Neuronal stem cell (in vitro differentiated cells): ENCODE results near the gene SELENOW.
"Not testable (repeated sequence)": the region's sequence is repeated elsewhere in the genome, so short reads cannot be mapped to it uniquely, and the experiment has no call there.

Source experiments
- DNase-seq: peaks from one replicate; pipeline ENCODE4 v3.0.0-alpha.2; 2013; ENCODE audit warnings: low spot score
- H2AFZ ChIP-seq: one replicate; pipeline ENCODE4 v1.6.1; 2013; ENCODE audit warnings: mild to moderate bottlenecking, low read length, inconsistent platforms
- H2AK5ac ChIP-seq: 2 replicates; pipeline ENCODE4 v1.6.1; 2013; ENCODE audit warnings: low read depth, mild to moderate bottlenecking, inconsistent platforms, low read length, moderate library complexity, mixed read lengths
- H2BK120ac ChIP-seq: 2 replicates; pipeline ENCODE4 v1.6.1; 2013; ENCODE audit warnings: low read depth, mild to moderate bottlenecking, inconsistent platforms, low read length, moderate library complexity, mixed read lengths
- H2BK12ac ChIP-seq: one replicate; pipeline ENCODE4 v1.6.1; 2013; ENCODE audit warnings: low read length, inconsistent platforms
- H2BK15ac ChIP-seq: 2 replicates; pipeline ENCODE4 v1.6.1; 2013; ENCODE audit warnings: mild to moderate bottlenecking, low read length, inconsistent platforms, mixed read lengths
- H2BK5ac ChIP-seq: one replicate; pipeline ENCODE4 v1.6.1; 2013; ENCODE audit warnings: inconsistent platforms, mild to moderate bottlenecking, low read length, moderate library complexity
- H3K14ac ChIP-seq: one replicate; pipeline ENCODE4 v1.6.1; 2013; ENCODE audit warnings: low read length, inconsistent platforms
- H3K18ac ChIP-seq: 2 replicates; pipeline ENCODE4 v1.6.1; 2013; ENCODE audit warnings: low read length, inconsistent platforms
- H3K23ac ChIP-seq: 2 replicates; pipeline ENCODE4 v1.6.1; 2013; ENCODE audit warnings: low read depth, mild to moderate bottlenecking, mixed read lengths, low read length, inconsistent platforms; ENCODE audit not compliant: poor library complexity
- H3K27ac ChIP-seq: replicated peaks from 3 replicates; pipeline ENCODE4 v1.5.1; 2013; ENCODE audit warnings: low read length, inconsistent platforms
- H3K27me3 ChIP-seq, 3 experiments: 2 replicates each; pipeline ENCODE4 v1.6.1; 2013; ENCODE audit warnings: low read length in 3 of 3, mild to moderate bottlenecking in 2 of 3, inconsistent platforms in 1 of 3, low read depth in 1 of 3, mixed read lengths in 1 of 3, moderate library complexity in 1 of 3; ENCODE audit not compliant: control insufficient read depth in 3 of 3, insufficient read depth in 3 of 3
- H3K36me3 ChIP-seq, 2 donors: replicated peaks in 1 of 2; 2 replicates each; pipeline ENCODE4 v1.6.1; 2013; ENCODE audit warnings: low read length in 2 of 2; ENCODE audit not compliant: control insufficient read depth in 2 of 2, insufficient read depth in 2 of 2
- H3K4ac ChIP-seq: 2 replicates; pipeline ENCODE4 v1.6.1; 2013; ENCODE audit warnings: inconsistent platforms, mild to moderate bottlenecking, low read length, moderate library complexity
- H3K4me1 ChIP-seq, 2 donors: 1 replicate in 1 of 2; 2 replicates in 1 of 2; pipeline ENCODE4 v1.6.1; 2013; ENCODE audit warnings: low read length in 2 of 2, low read depth in 1 of 2; ENCODE audit not compliant: control insufficient read depth in 2 of 2, insufficient read depth in 1 of 2
- H3K4me2 ChIP-seq: one replicate; pipeline ENCODE4 v1.6.1; 2013; ENCODE audit warnings: mild to moderate bottlenecking, low read length, inconsistent platforms; ENCODE audit not compliant: insufficient read depth, poor library complexity, severe bottlenecking
- H3K4me3 ChIP-seq, 2 donors: 2 replicates each; pipeline ENCODE4 v1.5.1; 2013; ENCODE audit warnings: low read length in 2 of 2, mild to moderate bottlenecking in 2 of 2, inconsistent platforms in 1 of 2, moderate library complexity in 1 of 2
- H3K79me1 ChIP-seq: one replicate; pipeline ENCODE4 v1.6.1; 2013; ENCODE audit warnings: low read depth, mild to moderate bottlenecking, inconsistent platforms, low read length, moderate library complexity
- H3K9ac ChIP-seq: one replicate; pipeline ENCODE4 v1.6.1; 2013; ENCODE audit warnings: mild to moderate bottlenecking, low read depth, low read length, inconsistent platforms; ENCODE audit not compliant: poor library complexity
- H3K9me3 ChIP-seq, 2 donors: replicated peaks in 1 of 2; 2 replicates each; pipeline versions ENCODE3 to v1.6.1; 2013; ENCODE audit warnings: low read length in 2 of 2, mild to moderate bottlenecking in 2 of 2, inconsistent platforms in 1 of 2, low read depth in 1 of 2, mixed read lengths in 1 of 2, moderate library complexity in 1 of 2; ENCODE audit not compliant: control insufficient read depth in 2 of 2, insufficient read depth in 1 of 2
- H4K8ac ChIP-seq: one replicate; pipeline ENCODE4 v1.6.1; 2013; ENCODE audit warnings: low read depth, mild to moderate bottlenecking, inconsistent platforms, low read length, moderate library complexity
- H4K91ac ChIP-seq: one replicate; pipeline ENCODE4 v1.6.1; 2013; ENCODE audit warnings: low read length, low read depth, mild to moderate bottlenecking, inconsistent platforms; ENCODE audit not compliant: poor library complexity
- WGBS, 2 donors: extraction: QIAGEN DNeasy Blood & Tissue Kit; methylation state at CpG; one replicate each; pipeline ENCODE4 v1.1.7; 2013; ENCODE audit warnings: missing lambda C conversion rate in 2 of 2, mixed read lengths in 1 of 2; ENCODE audit not compliant: insufficient read length in 2 of 2, insufficient replicate concordance in 1 of 2; ENCODE audit errors: extremely low coverage in 2 of 2; 5-methylcytosine and 5-hydroxymethylcytosine counted together

SELENOW gene

GRCh38 chr19:47798904-47799266 lies 20.4 kb downstream of the SELENOW start:
- Histone ChIP-seq H3K36me3 (no peaks in the 10 kb centered on the region), H2BK15ac (no peak overlapping the region), H3K4me1 (no peaks in the 10 kb centered on the region), H3K4me2 (no peak overlapping the region), H3K9ac (no peak overlapping the region), H2AK5ac (no peak overlapping the region), H2BK12ac (no peak overlapping the region), H3K14ac (no peak overlapping the region), H3K27me3 (peaks cover 0 to 2% (median 0%) of the 10 kb centered on the region in 3 experiments), H3K9me3 (no peaks in the 10 kb centered on the region), H2BK120ac (no peak overlapping the region), H4K8ac (no peak overlapping the region), H3K4me3 (no peak overlapping the region), H2BK5ac (no peak overlapping the region), H3K27ac (no peak overlapping the region), H3K4ac (no peak overlapping the region), H3K23ac (no peak overlapping the region), H3K79me1 (no peaks in the 10 kb centered on the region), H3K18ac (no peak overlapping the region), H4K91ac (no peak overlapping the region), H2AFZ (no peak overlapping the region)
- DNase-seq, result no peak
- WGBS, 2 donors, result no CpG with 5 or more reads among the region's 4 CpGs

- no peak overlapping the region for H2AFZ ChIP-seq
- no peak overlapping the region for H4K8ac ChIP-seq
- H2BK15ac ChIP-seq, result no peak overlapping the region
- no peak overlapping the region for H3K27ac ChIP-seq
- H2BK120ac ChIP-seq, result no peak overlapping the region
- no peak for DNase-seq
- H3K79me1 ChIP-seq, result no peaks in the 10 kb centered on the region
- no peak overlapping the region for H3K14ac ChIP-seq
- H4K91ac ChIP-seq, result no peak overlapping the region
- H2BK5ac ChIP-seq, result no peak overlapping the region
- H3K36me3 ChIP-seq, result no peaks in the 10 kb centered on the region
- H3K18ac ChIP-seq, result no peak overlapping the region
- H2BK12ac ChIP-seq, result no peak overlapping the region
- no peak overlapping the region for H3K23ac ChIP-seq
- no peak overlapping the region for H3K4me2 ChIP-seq
- H3K9ac ChIP-seq, result no peak overlapping the region
- H3K9me3 ChIP-seq, result no peaks in the 10 kb centered on the region
- no peak overlapping the region for H3K4me3 ChIP-seq
- no CpG with 5 or more reads among the region's 4 CpGs for WGBS, 2 donors
- no peaks in the 10 kb centered on the region for H3K4me1 ChIP-seq
- peaks cover 0 to 2% (median 0%) of the 10 kb centered on the region in 3 experiments for H3K27me3 ChIP-seq
- H3K4ac ChIP-seq, result no peak overlapping the region
- H2AK5ac ChIP-seq, result no peak overlapping the region
Measured at GRCh38 chr19:47801270-47801669, 22.8 kb downstream of the SELENOW start.

GRCh38 chr19:47802521-47803043 lies 24.1 kb downstream of the SELENOW start:
- Histone ChIP-seq H3K23ac (no peak overlapping the region), H3K27me3 (peaks cover 0 to 2% (median 0%) of the 10 kb centered on the region in 3 experiments), H3K4me2 (no peak overlapping the region), H3K4me1 (no peaks in the 10 kb centered on the region), H2AFZ (no peak overlapping the region), H3K27ac (no peak overlapping the region), H3K9me3 (no peaks in the 10 kb centered on the region), H2BK120ac (no peak overlapping the region), H3K4ac (no peak overlapping the region), H3K4me3 (no peak overlapping the region), H2BK15ac (no peak overlapping the region), H2BK5ac (no peak overlapping the region), H4K91ac (no peak overlapping the region), H3K18ac (no peak overlapping the region), H2AK5ac (peak overlapping the region; percentile 83), H3K14ac (no peak overlapping the region), H3K36me3 (no peaks in the 10 kb centered on the region), H4K8ac (peak overlapping the region; percentile 43), H3K79me1 (no peaks in the 10 kb centered on the region), H3K9ac (no peak overlapping the region), H2BK12ac (no peak overlapping the region)
- DNase-seq, result no peak
- WGBS, 2 donors, result no CpG with 5 or more reads among the region's 25 CpGs

GRCh38 chr19:47803148-47803547 lies 24.6 kb downstream of the SELENOW start:
- H2AK5ac ChIP-seq, H3K9ac ChIP-seq, H2BK15ac ChIP-seq, H4K8ac ChIP-seq, H2BK12ac ChIP-seq, H2BK120ac ChIP-seq, H3K9me3 ChIP-seq, H2AFZ ChIP-seq, DNase-seq, H3K36me3 ChIP-seq, H3K4me2 ChIP-seq, H3K23ac ChIP-seq, H2BK5ac ChIP-seq, H4K91ac ChIP-seq, H3K18ac ChIP-seq, H3K27ac ChIP-seq, H3K27me3 ChIP-seq, H3K14ac ChIP-seq, H3K4ac ChIP-seq, H3K4me3 ChIP-seq, H3K4me1 ChIP-seq, H3K79me1 ChIP-seq: not testable (repeated sequence)
- no CpG with 5 or more reads among the region's 21 CpGs for WGBS, 2 donors
